ENCODE results near the gene PRR35. TPM values are rescaled to one million over a fixed set of nuclear protein-coding genes. Genes with fewer than 3 reads are reported as not detected.

PRR35 gene
- total and polyA plus RNA-seq, 2 experiments from 2014 or later: not detected

DNA sequence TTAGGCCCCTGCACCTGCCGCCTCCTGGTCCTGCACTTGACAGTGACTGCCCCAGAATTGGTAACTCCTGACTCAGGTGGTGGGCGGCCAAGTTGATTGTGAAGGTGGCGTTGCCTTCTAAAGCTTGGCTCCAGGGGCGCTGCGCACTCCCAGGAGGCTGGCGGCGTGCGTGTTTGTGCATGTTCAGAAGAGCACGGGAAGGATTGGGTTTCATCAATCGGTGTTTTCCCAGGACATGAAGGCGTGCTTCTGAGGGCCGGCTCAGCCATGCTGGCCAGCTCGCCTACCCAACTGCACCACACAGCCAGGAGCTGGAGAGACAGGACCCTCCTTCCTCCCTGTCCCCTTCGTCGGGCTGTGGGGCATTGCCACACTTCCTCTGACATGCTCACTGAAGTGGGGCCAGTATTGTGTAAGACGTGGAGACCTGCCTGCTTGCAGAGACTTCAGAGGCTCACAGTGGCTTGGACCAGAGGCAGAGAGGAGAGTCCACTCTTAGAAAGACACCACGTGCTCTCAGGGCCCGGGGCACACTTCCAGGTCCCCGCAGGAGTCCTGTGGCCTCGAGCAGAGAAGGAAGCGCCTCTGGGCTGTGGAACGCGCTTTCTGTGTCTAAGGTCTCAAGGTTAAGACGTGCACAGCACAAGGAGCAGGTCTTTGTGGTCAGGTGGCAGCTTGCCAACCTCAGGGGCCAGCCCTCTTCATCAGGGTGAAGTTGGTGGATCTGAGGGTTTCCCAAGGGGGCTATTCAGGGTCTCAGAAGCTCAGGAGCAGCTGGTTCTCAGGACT, 32.5 kb downstream of the PRR35 start:
- DNase-seq: peak; percentile 20
- Histone ChIP-seq H3K27ac (no peak overlapping the region), H3K4me1 (ENCODE audit: insufficient read depth) (no peaks in the 10 kb centered on the region), H3K4me2 (ENCODE audit: unreplicated experiment) (no peak overlapping the region), H3K9ac (no peak overlapping the region), H3K27me3 (replicated peaks; ENCODE audit: insufficient read depth) (no peaks in the 10 kb centered on the region), H4K20me1 (ENCODE audit: insufficient read depth) (no peaks in the 10 kb centered on the region), H3K9me3 (ENCODE audit: low read depth) (no peaks in the 10 kb centered on the region), H3K79me2 (ENCODE audit: insufficient read depth) (peaks cover 80% of the 10 kb centered on the region), H3K4me3 (no peak overlapping the region), H2AFZ (no peak overlapping the region), H3K36me3 (ENCODE audit: low read depth) (no peaks in the 10 kb centered on the region), H3K9me2 (ENCODE audit: insufficient read depth) (no peaks in the 10 kb centered on the region), H3F3A (ENCODE audit: insufficient read depth) (no peaks in the 10 kb centered on the region; the same call in 1 of the 2 replicates)
- in situ Hi-C loops (cut with MboI): no loop called here
- 77 to 81% methylated on average over 24 of the region's 24 CpGs for WGBS, 2 experiments (ENCODE audit: low coverage in 1 of 2, low lambda C conversion rate in 2 of 2, missing lambda C conversion rate in 2 of 2)
- TF ChIP-seq EZH2phosphoT487 (IDR thresholded peaks at IDR 0.05; ENCODE audit: insufficient read depth, low read depth): no peak

DNA sequence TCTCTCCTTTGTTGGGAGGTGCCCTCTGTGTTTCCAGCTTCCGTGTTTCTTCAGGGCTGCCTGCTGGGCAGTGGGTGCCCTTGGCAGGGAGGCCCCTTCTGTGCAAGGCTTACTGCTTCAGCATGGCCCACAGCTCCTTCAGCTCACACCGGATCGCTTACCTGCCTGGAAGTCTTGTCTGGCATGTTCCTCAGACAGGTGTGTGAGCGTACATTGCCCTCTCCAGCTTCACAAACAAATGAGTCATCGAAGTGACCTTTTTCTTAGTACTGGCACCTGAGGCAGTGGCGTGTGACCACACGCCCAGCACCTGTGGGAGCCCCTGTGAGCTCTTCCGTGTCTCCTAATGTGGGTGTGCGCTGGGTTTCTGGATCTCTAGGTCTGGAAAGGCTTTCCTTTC, 33.2 kb downstream of the PRR35 start:
- no peak for DNase-seq
- in situ Hi-C loops (cut with MboI): no loop called here
- H2AFZ ChIP-seq: no peak overlapping the region
- H3K27me3 ChIP-seq (replicated peaks; ENCODE audit: insufficient read depth): no peaks in the 10 kb centered on the region
- 95 to 98% methylated on average over 9 of the region's 9 CpGs for WGBS, 2 experiments (ENCODE audit: low coverage in 1 of 2, low lambda C conversion rate in 2 of 2, missing lambda C conversion rate in 2 of 2)
- TF ChIP-seq EZH2phosphoT487 (IDR thresholded peaks at IDR 0.05; ENCODE audit: insufficient read depth, low read depth) (no peak), EZH2 (IDR thresholded peaks at IDR 0.05; ENCODE audit: insufficient read depth, poor library complexity, severe bottlenecking) (no peak)
- no peaks in the 10 kb centered on the region; the same call in 1 of the 2 replicates for H3F3A ChIP-seq (ENCODE audit: insufficient read depth)
- no peaks in the 10 kb centered on the region for H3K9me2 ChIP-seq (ENCODE audit: insufficient read depth)
- H3K36me3 ChIP-seq (ENCODE audit: low read depth): no peaks in the 10 kb centered on the region
- H3K9me3 ChIP-seq (ENCODE audit: low read depth): no peaks in the 10 kb centered on the region
- no peak overlapping the region for H3K9ac ChIP-seq
- H4K20me1 ChIP-seq (ENCODE audit: insufficient read depth): no peaks in the 10 kb centered on the region
- no peak overlapping the region for H3K4me3 ChIP-seq
- no peaks in the 10 kb centered on the region for H3K4me1 ChIP-seq (ENCODE audit: insufficient read depth)
- H3K79me2 ChIP-seq (ENCODE audit: insufficient read depth): peaks cover 73% of the 10 kb centered on the region
- H3K27ac ChIP-seq: no peak overlapping the region
- no peak overlapping the region for H3K4me2 ChIP-seq (ENCODE audit: unreplicated experiment)

DNA sequence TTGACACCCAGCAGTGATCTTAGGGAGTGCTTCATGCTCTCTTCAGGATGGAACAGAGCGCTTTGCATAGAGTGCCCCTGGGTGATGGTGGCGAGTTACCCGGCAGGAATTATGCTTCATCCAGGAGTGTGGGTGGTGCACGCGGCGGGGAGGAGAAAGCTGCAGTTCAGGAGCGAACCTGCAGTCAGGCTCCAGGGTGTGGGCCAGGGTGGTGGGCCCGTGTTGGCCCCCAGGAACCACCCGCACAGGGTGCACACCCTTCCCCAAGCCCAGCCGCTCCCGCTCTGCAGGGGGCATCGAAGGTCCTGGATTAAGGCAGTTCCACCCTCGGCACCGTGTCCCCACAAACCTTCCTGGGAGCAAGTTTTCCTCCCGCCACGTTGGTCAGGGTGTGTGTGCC, 33.6 kb downstream of the PRR35 start:
- Histone ChIP-seq H3K27me3 (replicated peaks; ENCODE audit: insufficient read depth) (no peaks in the 10 kb centered on the region), H3K36me3 (ENCODE audit: low read depth) (no peaks in the 10 kb centered on the region), H3F3A (ENCODE audit: insufficient read depth) (no peaks in the 10 kb centered on the region), H3K9me2 (ENCODE audit: insufficient read depth) (no peaks in the 10 kb centered on the region), H3K9ac (no peak overlapping the region), H3K27ac (no peak overlapping the region), H3K4me1 (ENCODE audit: insufficient read depth) (no peaks in the 10 kb centered on the region), H3K79me2 (ENCODE audit: insufficient read depth) (peaks cover 72% of the 10 kb centered on the region), H3K4me2 (ENCODE audit: unreplicated experiment) (no peak overlapping the region), H3K9me3 (ENCODE audit: low read depth) (no peaks in the 10 kb centered on the region), H4K20me1 (ENCODE audit: insufficient read depth) (no peaks in the 10 kb centered on the region), H2AFZ (no peak overlapping the region), H3K4me3 (no peak overlapping the region)
- WGBS, 2 experiments (ENCODE audit: low coverage in 1 of 2, low lambda C conversion rate in 2 of 2, missing lambda C conversion rate in 2 of 2): 92 to 96% methylated on average over 15 to 16 of the region's 16 CpGs
- TF ChIP-seq EZH2 (IDR thresholded peaks at IDR 0.05; ENCODE audit: insufficient read depth, poor library complexity, severe bottlenecking) (no peak), EZH2phosphoT487 (IDR thresholded peaks at IDR 0.05; ENCODE audit: insufficient read depth, low read depth) (no peak)
- DNase-seq: no peak
- in situ Hi-C loops (cut with MboI): no loop called here

DNA sequence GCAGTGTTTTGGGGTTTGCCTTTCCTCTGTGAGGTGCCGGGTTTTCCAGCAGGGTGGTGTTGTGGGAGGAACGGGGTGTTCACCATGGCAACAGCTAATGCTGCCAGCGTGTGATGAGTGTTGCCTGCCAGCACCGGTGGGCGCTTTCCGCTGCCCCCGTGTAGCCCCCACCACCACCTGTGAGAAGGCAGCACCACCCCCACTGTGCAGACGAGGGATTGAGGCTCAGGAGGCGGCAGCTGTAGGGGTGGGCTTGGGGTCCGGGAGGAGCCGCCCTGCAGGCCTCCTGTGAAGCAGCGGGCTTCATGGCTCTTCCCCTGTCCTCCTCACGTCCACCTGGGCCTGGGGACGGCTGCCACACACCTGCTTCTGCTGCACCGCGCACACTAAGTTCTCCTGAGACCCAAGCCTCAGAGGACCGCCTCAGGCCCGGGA, 34.9 kb downstream of the PRR35 start:
- no peak for DNase-seq
- in situ Hi-C loops (cut with MboI): no loop called here
- H3F3A ChIP-seq (ENCODE audit: insufficient read depth): no peaks in the 10 kb centered on the region
- H4K20me1 ChIP-seq (ENCODE audit: insufficient read depth): no peaks in the 10 kb centered on the region
- no peak overlapping the region for H3K4me3 ChIP-seq
- TF ChIP-seq EZH2phosphoT487 (IDR thresholded peaks at IDR 0.05; ENCODE audit: insufficient read depth, low read depth) (no peak), EZH2 (IDR thresholded peaks at IDR 0.05; ENCODE audit: insufficient read depth, poor library complexity, severe bottlenecking) (no peak)
- no peaks in the 10 kb centered on the region for H3K27me3 ChIP-seq (replicated peaks; ENCODE audit: insufficient read depth)
- no peaks in the 10 kb centered on the region for H3K4me1 ChIP-seq (ENCODE audit: insufficient read depth)
- no peak overlapping the region for H3K27ac ChIP-seq
- H3K4me2 ChIP-seq (ENCODE audit: unreplicated experiment): no peak overlapping the region
- no peaks in the 10 kb centered on the region for H3K36me3 ChIP-seq (ENCODE audit: low read depth)
- 88 to 93% methylated on average over 14 to 18 of the region's 18 CpGs for whole genome bisulfite sequencing, 2 experiments (ENCODE audit: low coverage in 1 of 2, low lambda C conversion rate in 2 of 2, missing lambda C conversion rate in 2 of 2)
- peaks cover 71% of the 10 kb centered on the region for H3K79me2 ChIP-seq (ENCODE audit: insufficient read depth)
- no peaks in the 10 kb centered on the region for H3K9me2 ChIP-seq (ENCODE audit: insufficient read depth)
- H3K9ac ChIP-seq: no peak overlapping the region
- no peaks in the 10 kb centered on the region for H3K9me3 ChIP-seq (ENCODE audit: low read depth)
- no peak overlapping the region for H2AFZ ChIP-seq
